Measurements from ENCODE around the gene RERE. TPM values are rescaled to one million over a fixed set of nuclear protein-coding genes. Genes with fewer than 3 reads are reported as not detected.
A peak's percentile ranks its signal among the peaks of the same experiment; 100 is the strongest.

Gene RERE
- total and polyA plus RNA-seq, 2 experiments from 2014 or later, result 148 to 170 TPM

DNA sequence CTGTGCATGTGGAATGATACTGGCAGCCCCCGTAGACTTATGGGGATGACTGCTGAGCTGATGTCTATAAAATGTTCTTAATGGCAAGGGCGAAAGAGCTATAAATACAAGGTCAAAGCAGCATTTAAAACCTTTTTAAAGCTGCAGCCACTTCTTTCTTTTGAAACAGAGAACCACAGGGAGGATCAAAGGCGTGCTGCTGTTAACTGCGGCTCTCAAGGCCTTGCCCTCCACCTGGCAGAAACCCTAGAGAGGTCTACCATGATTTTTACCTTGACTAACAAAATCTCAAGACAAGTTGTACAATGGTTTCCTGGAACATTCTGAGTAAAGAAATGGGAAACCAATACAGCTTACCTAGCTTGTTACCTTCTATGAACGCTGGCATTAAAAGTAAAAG, 409.8 kb downstream of the RERE start:
- peak overlapping the region; percentile 19; the same call in 1 of the 2 replicates for H3K4me3 ChIP-seq
- no peaks in the 10 kb centered on the region for H3K27me3 ChIP-seq (ENCODE audit: insufficient read depth)
- H3K4me1 ChIP-seq (ENCODE audit: insufficient read depth), result peaks cover 76% of the 10 kb centered on the region
- Mint-ChIP-seq H3K27me3 (ENCODE audit: insufficient read depth, low read depth, poor library complexity) (peaks cover 11% of the 10 kb centered on the region), H3K27ac (peak overlapping the region; percentile 86), H3K9me3 (no peaks in the 10 kb centered on the region), H3K36me3 (ENCODE audit: low read depth) (peaks cover 32% of the 10 kb centered on the region; the same call in 2 of the 3 replicates), H3K4me1 (peaks cover 62% of the 10 kb centered on the region), H3K4me3 (peak overlapping the region; percentile 23; the same call in 1 of the 3 replicates)
- H3K27ac ChIP-seq (ENCODE audit: low read depth), result peak overlapping the region; percentile 81
- no peak for TF ChIP-seq CREB1 (CRISPR knock-in tag; IDR thresholded peaks at IDR 0.05; ENCODE audit: low read depth)
- no peak for TF ChIP-seq EZH2 (IDR thresholded peaks at IDR 0.05; ENCODE audit: low read depth, unreplicated experiment)
- TF ChIP-seq STAT1 (IDR thresholded peaks at IDR 0.05; ENCODE audit: unreplicated experiment), result no peak
- no peaks in the 10 kb centered on the region for H3K36me3 ChIP-seq (ENCODE audit: insufficient read depth)
- DNase-seq (ENCODE audit: low spot score) (no peak), ATAC-seq (peak; percentile 23)
- H3F3A ChIP-seq (replicated peaks; ENCODE audit: low read depth), result no peaks in the 10 kb centered on the region
- no peaks in the 10 kb centered on the region for H3K9me2 ChIP-seq (ENCODE audit: insufficient read depth)
- H3K4me2 ChIP-seq, result peak overlapping the region; percentile 55
- no peak overlapping the region for H2AFZ ChIP-seq
- peaks cover 16% of the 10 kb centered on the region for H4K20me1 ChIP-seq (replicated peaks; ENCODE audit: insufficient read depth)
- H3K79me2 ChIP-seq (replicated peaks; ENCODE audit: insufficient read depth), result peaks cover 95% of the 10 kb centered on the region

DNA sequence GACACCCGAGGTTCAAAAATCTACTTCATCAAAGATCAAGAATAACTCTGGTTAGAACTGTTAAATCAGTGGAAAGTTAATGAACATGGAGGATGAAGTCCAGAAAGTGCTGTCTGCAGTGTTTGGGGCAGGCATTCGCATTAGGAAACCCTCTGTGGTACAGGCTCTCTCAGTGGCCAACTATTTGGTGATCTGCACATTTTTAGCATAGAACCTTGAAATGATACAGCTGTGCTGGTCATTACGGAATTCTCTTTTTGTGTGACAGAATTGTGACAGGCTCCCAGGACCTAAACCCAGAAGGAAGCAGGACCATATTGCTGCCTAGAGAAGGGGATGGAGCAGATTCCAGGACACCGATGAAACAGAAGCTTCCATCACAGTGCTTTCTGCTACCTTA, 410.5 kb downstream of the RERE start:
- Histone ChIP-seq H3K79me2 (replicated peaks; ENCODE audit: insufficient read depth) (peaks cover 95% of the 10 kb centered on the region), H3K27me3 (ENCODE audit: insufficient read depth) (no peaks in the 10 kb centered on the region), H3K9me2 (ENCODE audit: insufficient read depth) (no peaks in the 10 kb centered on the region), H4K20me1 (replicated peaks; ENCODE audit: insufficient read depth) (peaks cover 16% of the 10 kb centered on the region), H3F3A (replicated peaks; ENCODE audit: low read depth) (no peaks in the 10 kb centered on the region), H3K4me2 (0 out of 2 replicates have a peak overlapping the region, but pooled peaks have one; percentile 15), H2AFZ (no peak overlapping the region), H3K4me3 (no peak overlapping the region), H3K36me3 (ENCODE audit: insufficient read depth) (no peaks in the 10 kb centered on the region), H3K4me1 (ENCODE audit: insufficient read depth) (peaks cover 69% of the 10 kb centered on the region), H3K27ac (ENCODE audit: low read depth) (peak overlapping the region; percentile 81; the same call in 1 of the 2 replicates)
- H3K27me3 Mint-ChIP-seq (ENCODE audit: insufficient read depth, low read depth, poor library complexity), result peaks cover 11% of the 10 kb centered on the region
- H3K9me3 Mint-ChIP-seq, result no peaks in the 10 kb centered on the region
- H3K4me1 Mint-ChIP-seq, result peaks cover 55% of the 10 kb centered on the region
- no peak overlapping the region for H3K4me3 Mint-ChIP-seq
- no peak overlapping the region for H3K27ac Mint-ChIP-seq
- ATAC-seq (no peak), DNase-seq (ENCODE audit: low spot score) (no peak)
- peaks cover 39% of the 10 kb centered on the region; the same call in 2 of the 3 replicates for H3K36me3 Mint-ChIP-seq (ENCODE audit: low read depth)
- no peak for TF ChIP-seq EZH2 (IDR thresholded peaks at IDR 0.05; ENCODE audit: low read depth, unreplicated experiment)
- no peak for TF ChIP-seq CREB1 (CRISPR knock-in tag; IDR thresholded peaks at IDR 0.05; ENCODE audit: low read depth)
- no peak for TF ChIP-seq NANOG (IDR thresholded peaks at IDR 0.05; ENCODE audit: borderline replicate concordance)
- TF ChIP-seq, protein P1, sequence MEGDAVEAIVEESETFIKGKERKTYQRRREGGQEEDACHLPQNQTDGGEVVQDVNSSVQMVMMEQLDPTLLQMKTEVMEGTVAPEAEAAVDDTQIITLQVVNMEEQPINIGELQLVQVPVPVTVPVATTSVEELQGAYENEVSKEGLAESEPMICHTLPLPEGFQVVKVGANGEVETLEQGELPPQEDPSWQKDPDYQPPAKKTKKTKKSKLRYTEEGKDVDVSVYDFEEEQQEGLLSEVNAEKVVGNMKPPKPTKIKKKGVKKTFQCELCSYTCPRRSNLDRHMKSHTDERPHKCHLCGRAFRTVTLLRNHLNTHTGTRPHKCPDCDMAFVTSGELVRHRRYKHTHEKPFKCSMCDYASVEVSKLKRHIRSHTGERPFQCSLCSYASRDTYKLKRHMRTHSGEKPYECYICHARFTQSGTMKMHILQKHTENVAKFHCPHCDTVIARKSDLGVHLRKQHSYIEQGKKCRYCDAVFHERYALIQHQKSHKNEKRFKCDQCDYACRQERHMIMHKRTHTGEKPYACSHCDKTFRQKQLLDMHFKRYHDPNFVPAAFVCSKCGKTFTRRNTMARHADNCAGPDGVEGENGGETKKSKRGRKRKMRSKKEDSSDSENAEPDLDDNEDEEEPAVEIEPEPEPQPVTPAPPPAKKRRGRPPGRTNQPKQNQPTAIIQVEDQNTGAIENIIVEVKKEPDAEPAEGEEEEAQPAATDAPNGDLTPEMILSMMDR (conservative IDR thresholded peaks at IDR 0.05; ENCODE audit: low read depth in 2 of 2), result no peak
- no peak for TF ChIP-seq EZH2phosphoT487 (IDR thresholded peaks at IDR 0.05; ENCODE audit: unreplicated experiment)
- no peak for TF ChIP-seq ZNF114 (CRISPR knock-in tag; IDR thresholded peaks at IDR 0.05)
- TF ChIP-seq, protein P2, sequence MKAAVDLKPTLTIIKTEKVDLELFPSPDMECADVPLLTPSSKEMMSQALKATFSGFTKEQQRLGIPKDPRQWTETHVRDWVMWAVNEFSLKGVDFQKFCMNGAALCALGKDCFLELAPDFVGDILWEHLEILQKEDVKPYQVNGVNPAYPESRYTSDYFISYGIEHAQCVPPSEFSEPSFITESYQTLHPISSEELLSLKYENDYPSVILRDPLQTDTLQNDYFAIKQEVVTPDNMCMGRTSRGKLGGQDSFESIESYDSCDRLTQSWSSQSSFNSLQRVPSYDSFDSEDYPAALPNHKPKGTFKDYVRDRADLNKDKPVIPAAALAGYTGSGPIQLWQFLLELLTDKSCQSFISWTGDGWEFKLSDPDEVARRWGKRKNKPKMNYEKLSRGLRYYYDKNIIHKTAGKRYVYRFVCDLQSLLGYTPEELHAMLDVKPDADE (IDR thresholded peaks at IDR 0.05), result no peak
- TF ChIP-seq STAT1 (IDR thresholded peaks at IDR 0.05; ENCODE audit: unreplicated experiment), result no peak
- TF ChIP-seq, protein P3, sequence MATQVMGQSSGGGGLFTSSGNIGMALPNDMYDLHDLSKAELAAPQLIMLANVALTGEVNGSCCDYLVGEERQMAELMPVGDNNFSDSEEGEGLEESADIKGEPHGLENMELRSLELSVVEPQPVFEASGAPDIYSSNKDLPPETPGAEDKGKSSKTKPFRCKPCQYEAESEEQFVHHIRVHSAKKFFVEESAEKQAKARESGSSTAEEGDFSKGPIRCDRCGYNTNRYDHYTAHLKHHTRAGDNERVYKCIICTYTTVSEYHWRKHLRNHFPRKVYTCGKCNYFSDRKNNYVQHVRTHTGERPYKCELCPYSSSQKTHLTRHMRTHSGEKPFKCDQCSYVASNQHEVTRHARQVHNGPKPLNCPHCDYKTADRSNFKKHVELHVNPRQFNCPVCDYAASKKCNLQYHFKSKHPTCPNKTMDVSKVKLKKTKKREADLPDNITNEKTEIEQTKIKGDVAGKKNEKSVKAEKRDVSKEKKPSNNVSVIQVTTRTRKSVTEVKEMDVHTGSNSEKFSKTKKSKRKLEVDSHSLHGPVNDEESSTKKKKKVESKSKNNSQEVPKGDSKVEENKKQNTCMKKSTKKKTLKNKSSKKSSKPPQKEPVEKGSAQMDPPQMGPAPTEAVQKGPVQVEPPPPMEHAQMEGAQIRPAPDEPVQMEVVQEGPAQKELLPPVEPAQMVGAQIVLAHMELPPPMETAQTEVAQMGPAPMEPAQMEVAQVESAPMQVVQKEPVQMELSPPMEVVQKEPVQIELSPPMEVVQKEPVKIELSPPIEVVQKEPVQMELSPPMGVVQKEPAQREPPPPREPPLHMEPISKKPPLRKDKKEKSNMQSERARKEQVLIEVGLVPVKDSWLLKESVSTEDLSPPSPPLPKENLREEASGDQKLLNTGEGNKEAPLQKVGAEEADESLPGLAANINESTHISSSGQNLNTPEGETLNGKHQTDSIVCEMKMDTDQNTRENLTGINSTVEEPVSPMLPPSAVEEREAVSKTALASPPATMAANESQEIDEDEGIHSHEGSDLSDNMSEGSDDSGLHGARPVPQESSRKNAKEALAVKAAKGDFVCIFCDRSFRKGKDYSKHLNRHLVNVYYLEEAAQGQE (IDR thresholded peaks at IDR 0.05; ENCODE audit: unreplicated experiment), result no peak
